Measurements from ENCODE around the gene IL21R.

Gene IL21R

GRCh38 chr16:27498031-27498825 lies 96.3 kb downstream of the IL21R start:
- Mint-ChIP-seq H3K9me3 (no peaks in the 10 kb centered on the region), H3K4me3 (no peak overlapping the region), H3K36me3 (ENCODE audit: low read depth) (peaks cover 40% of the 10 kb centered on the region), H3K4me1 (no peaks in the 10 kb centered on the region), H3K27ac (no peak overlapping the region), H3K27me3 (no peaks in the 10 kb centered on the region)
- ATAC-seq (no peak), DNase-seq (no peak)

DNA sequence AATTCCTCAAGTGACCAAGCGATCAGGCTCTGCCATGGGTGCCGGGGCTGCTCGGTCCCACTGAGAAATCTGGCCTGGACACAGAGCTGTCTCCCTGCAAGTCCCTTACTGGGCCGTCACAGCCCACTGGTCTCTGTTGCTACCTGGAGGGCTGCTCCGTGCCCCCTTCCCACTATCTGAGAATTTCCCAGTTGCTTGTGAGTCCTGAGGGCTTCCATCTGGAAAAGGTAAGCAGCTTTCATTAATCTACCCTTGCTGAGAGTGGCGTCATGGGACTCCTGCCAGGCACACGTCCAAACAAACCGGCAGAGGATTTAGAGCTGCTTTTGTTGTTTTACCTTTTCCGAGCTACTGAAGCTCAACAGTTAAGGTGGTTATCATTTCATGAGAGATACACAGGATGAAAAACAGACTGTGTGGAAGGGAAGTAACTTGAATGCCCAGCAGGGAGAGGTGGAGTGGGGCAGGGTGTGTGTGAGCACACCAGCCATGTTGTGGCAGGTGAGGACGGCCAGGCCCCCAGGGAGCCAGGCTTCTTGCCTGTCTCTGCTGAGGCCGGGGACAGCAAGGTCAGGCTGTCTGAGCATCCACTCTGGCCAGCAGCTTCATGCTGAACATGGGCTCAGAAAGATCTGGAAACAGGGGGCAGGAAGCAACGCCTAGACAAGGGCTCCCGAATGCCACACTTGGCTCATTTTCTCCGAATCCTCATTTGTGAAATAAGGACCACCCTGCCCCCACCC lies 97.1 kb downstream of the IL21R start:
- ATAC-seq (no peak), DNase-seq (no peak)
- Mint-ChIP-seq H3K27me3 (no peaks in the 10 kb centered on the region), H3K36me3 (ENCODE audit: low read depth) (peaks cover 47% of the 10 kb centered on the region), H3K9me3 (no peaks in the 10 kb centered on the region), H3K4me1 (no peaks in the 10 kb centered on the region), H3K27ac (no peak overlapping the region), H3K4me3 (no peak overlapping the region)

- ATAC-seq = no peak
- Mint-ChIP-seq H3K4me3 (no peak overlapping the region), H3K9me3 (no peaks in the 10 kb centered on the region), H3K27me3 (no peaks in the 10 kb centered on the region), H3K4me1 (no peaks in the 10 kb centered on the region), H3K36me3 (ENCODE audit: low read depth) (peaks cover 45% of the 10 kb centered on the region), H3K27ac (no peak overlapping the region)
- no peak for DNase-seq
These were observed 97.7 kb downstream of the IL21R start for GRCh38 chr16:27499659-27500055.

- ATAC-seq (no peak), DNase-seq (no peak)
- Mint-ChIP-seq H3K27ac (no peak overlapping the region), H3K36me3 (ENCODE audit: low read depth) (peaks cover 51% of the 10 kb centered on the region), H3K4me3 (no peak overlapping the region), H3K9me3 (no peaks in the 10 kb centered on the region), H3K27me3 (no peaks in the 10 kb centered on the region), H3K4me1 (no peaks in the 10 kb centered on the region)
These were observed 98.8 kb downstream of the IL21R start for GRCh38 chr16:27500801-27501200.
